ENCODE results near the gene TACO1. TPM values are rescaled to one million over a fixed set of nuclear protein-coding genes. Genes with fewer than 3 reads are reported as not detected.

Gene TACO1
- total and polyA plus RNA-seq, 10 of the 15 experiments (the other 5 are each of a cell fraction or from before 2014, with no cell fraction given), result 8.5 to 38.6 (median 27.0) TPM

DNA sequence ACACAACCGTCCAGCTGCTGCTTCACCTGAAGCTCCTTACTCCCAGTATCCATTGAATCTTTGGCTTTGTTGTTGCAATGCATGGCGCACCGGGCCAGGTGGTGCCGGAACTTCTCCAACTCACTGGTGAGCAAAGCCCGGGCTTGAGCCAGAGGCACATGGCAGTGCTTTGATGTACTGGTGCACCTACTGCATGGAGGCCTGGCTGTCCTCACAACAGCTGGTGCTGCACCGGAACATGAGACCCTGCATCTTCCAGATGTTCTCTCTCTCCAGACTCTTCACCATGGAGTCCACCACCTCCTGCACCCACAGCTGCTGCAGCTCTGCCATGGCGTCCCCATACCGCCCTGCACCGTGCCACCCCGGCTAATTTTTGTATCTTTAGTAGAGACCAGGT, 10.2 kb downstream of the TACO1 start:
- Histone ChIP-seq H2AFZ (ENCODE audit: control insufficient read depth, low read depth, low read length) (no peak overlapping the region), H3K9ac (ENCODE audit: control insufficient read depth, insufficient read depth, low read length) (no peak overlapping the region), H3K4me2 (ENCODE audit: control insufficient read depth, insufficient read depth) (no peak overlapping the region), H3K27me3 (replicated peaks in 1 of 2; ENCODE audit: control insufficient read depth in 2 of 2, insufficient read depth in 2 of 2, low read length in 1 of 2) (no peaks in the 10 kb centered on the region), H4K20me1 (ENCODE audit: control insufficient read depth, insufficient read depth) (no peaks in the 10 kb centered on the region), H3K79me2 (ENCODE audit: control insufficient read depth, insufficient read depth, low read length) (no peaks in the 10 kb centered on the region), H3K36me3 (ENCODE audit: control insufficient read depth in 2 of 2, insufficient read depth in 2 of 2, low read length in 1 of 2) (peaks cover 10 to 12% of the 10 kb centered on the region in 2 experiments; a peak in 3 of 4 replicates), H3K9me3 (replicated peaks; ENCODE audit: control insufficient read depth, insufficient read depth, low read length) (no peaks in the 10 kb centered on the region), H3K4me1 (ENCODE audit: control insufficient read depth, insufficient read depth, low read length) (no peaks in the 10 kb centered on the region), H3K27ac (ENCODE audit: control insufficient read depth, insufficient read depth) (no peak overlapping the region), H3K4me3 (no peak overlapping the region)
- in situ Hi-C loops (cut with MboI) (loop anchor here (5.0 kb wide), 1 partner anchor 189 kb away; no protein-coding TSS in a partner anchor), intact Hi-C loops (cut with micrococcal nuclease; ENCODE audit: unreplicated experiment) (no loop called here)
- SMC1A ChIA-PET (ENCODE audit: uncharacterized antibody, unreplicated experiment), result interaction anchor here (0.7 to 5.4 kb wide), 6 partner anchors 10 to 184 kb away, joined by 3 to 82 read pairs (median 9); partner anchors contain the start of genes MAP3K3 and TACO1
- WGBS (ENCODE audit: insufficient coverage, insufficient replicate concordance, low lambda C conversion rate, missing lambda C conversion rate), result 96% methylated on average over 9 of the region's 10 CpGs
- FAIRE-seq, result no peak
- DNase-seq (ENCODE audit: low read depth, low spot score), result no peak
- RAD21 ChIA-PET (ENCODE audit: unreplicated experiment), result interaction anchor here (1.2 to 2.8 kb wide), 9 partner anchors 9 to 187 kb away, joined by 3 to 42 read pairs (median 6); partner anchors contain the start of gene MAP3K3
- POLR2A ChIA-PET, result no interaction called here
- ATAC-seq, result no peak
- no TSS peak for BruUV-seq (replicated peaks)
- TF ChIP-seq LARP7 (IDR thresholded peaks at IDR 0.05) (no peak), JUND (IDR thresholded peaks at IDR 0.05; ENCODE audit: low read depth, low read length) (no peak), ESRRA (IDR thresholded peaks at IDR 0.05; ENCODE audit: low read length) (no peak), KDM1A (IDR thresholded peaks at IDR 0.05; ENCODE audit: borderline replicate concordance) (no peak), GABPA (IDR thresholded peaks at IDR 0.05; ENCODE audit: low read depth) (no peak), FOXK2 (IDR thresholded peaks at IDR 0.05) (no peak)
- TF ChIP-seq, protein P1, sequence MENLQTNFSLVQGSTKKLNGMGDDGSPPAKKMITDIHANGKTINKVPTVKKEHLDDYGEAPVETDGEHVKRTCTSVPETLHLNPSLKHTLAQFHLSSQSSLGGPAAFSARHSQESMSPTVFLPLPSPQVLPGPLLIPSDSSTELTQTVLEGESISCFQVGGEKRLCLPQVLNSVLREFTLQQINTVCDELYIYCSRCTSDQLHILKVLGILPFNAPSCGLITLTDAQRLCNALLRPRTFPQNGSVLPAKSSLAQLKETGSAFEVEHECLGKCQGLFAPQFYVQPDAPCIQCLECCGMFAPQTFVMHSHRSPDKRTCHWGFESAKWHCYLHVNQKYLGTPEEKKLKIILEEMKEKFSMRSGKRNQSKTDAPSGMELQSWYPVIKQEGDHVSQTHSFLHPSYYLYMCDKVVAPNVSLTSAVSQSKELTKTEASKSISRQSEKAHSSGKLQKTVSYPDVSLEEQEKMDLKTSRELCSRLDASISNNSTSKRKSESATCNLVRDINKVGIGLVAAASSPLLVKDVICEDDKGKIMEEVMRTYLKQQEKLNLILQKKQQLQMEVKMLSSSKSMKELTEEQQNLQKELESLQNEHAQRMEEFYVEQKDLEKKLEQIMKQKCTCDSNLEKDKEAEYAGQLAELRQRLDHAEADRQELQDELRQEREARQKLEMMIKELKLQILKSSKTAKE (IDR thresholded peaks at IDR 0.05; ENCODE audit: low read depth, poor library complexity, severe bottlenecking), result no peak
- CTCF ChIA-PET, result interaction anchor here (1.1 to 8.1 kb wide), 12 partner anchors 10 to 217 kb away, joined by 3 to 162 read pairs (median 5); partner anchors contain the start of genes FTSJ3 and TACO1
